Urinary bladder (tissue), 4 donors: ENCODE results near the gene KREMEN2. TPM values are rescaled to one million over a fixed set of nuclear protein-coding genes. Genes with fewer than 3 reads are reported as not detected.
"Not testable (repeated sequence)": the region's sequence is repeated elsewhere in the genome, so short reads cannot be mapped to it uniquely, and the experiment has no call there.

ENCODE experiments used
- DNase-seq: peaks from one replicate; pipeline ENCODE4 v3.0.0-alpha.2; 2015; ENCODE audit errors: extremely low spot score
- H3K27ac ChIP-seq: one replicate; pipeline ENCODE4 v1.5.1; 2013; ENCODE audit warnings: low read depth, mild to moderate bottlenecking, moderate library complexity
- H3K36me3 ChIP-seq: one replicate; pipeline ENCODE4 v1.6.1; 2013; ENCODE audit warnings: mild to moderate bottlenecking, moderate library complexity; ENCODE audit not compliant: insufficient read depth
- H3K4me1 ChIP-seq: one replicate; pipeline ENCODE4 v1.6.1; 2013; ENCODE audit warnings: mild to moderate bottlenecking, moderate library complexity; ENCODE audit not compliant: insufficient read depth
- H3K4me3 ChIP-seq: one replicate; pipeline ENCODE4 v1.5.1; 2013; ENCODE audit warnings: low read depth, low read length
- WGBS: extraction: QIAGEN DNeasy Blood & Tissue Kit; methylation state at CpG from one replicate; pipeline ENCODE4 v1.1.7; 2013; 5-methylcytosine and 5-hydroxymethylcytosine counted together
- polyA plus RNA-seq: library from polyadenylated mRNA; stranded (reverse); fragments of 200-250 nt; gene quantifications from one replicate; pipeline ENCODE4 v1.2.3, GENCODE V29; 2013
- total RNA-seq: library from RNA; depleted of rRNA; stranded (reverse); fragments of >200 nt; gene quantifications from one replicate; pipeline ENCODE4 v1.2.3, GENCODE V29; 2014
- donor health status: healthy with polysubstance abuse.
- donor health status: healthy.

KREMEN2 gene, protein sequence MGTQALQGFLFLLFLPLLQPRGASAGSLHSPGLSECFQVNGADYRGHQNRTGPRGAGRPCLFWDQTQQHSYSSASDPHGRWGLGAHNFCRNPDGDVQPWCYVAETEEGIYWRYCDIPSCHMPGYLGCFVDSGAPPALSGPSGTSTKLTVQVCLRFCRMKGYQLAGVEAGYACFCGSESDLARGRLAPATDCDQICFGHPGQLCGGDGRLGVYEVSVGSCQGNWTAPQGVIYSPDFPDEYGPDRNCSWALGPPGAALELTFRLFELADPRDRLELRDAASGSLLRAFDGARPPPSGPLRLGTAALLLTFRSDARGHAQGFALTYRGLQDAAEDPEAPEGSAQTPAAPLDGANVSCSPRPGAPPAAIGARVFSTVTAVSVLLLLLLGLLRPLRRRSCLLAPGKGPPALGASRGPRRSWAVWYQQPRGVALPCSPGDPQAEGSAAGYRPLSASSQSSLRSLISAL
- total RNA-seq (0.11 TPM), polyA plus RNA-seq (not detected)

DNA sequence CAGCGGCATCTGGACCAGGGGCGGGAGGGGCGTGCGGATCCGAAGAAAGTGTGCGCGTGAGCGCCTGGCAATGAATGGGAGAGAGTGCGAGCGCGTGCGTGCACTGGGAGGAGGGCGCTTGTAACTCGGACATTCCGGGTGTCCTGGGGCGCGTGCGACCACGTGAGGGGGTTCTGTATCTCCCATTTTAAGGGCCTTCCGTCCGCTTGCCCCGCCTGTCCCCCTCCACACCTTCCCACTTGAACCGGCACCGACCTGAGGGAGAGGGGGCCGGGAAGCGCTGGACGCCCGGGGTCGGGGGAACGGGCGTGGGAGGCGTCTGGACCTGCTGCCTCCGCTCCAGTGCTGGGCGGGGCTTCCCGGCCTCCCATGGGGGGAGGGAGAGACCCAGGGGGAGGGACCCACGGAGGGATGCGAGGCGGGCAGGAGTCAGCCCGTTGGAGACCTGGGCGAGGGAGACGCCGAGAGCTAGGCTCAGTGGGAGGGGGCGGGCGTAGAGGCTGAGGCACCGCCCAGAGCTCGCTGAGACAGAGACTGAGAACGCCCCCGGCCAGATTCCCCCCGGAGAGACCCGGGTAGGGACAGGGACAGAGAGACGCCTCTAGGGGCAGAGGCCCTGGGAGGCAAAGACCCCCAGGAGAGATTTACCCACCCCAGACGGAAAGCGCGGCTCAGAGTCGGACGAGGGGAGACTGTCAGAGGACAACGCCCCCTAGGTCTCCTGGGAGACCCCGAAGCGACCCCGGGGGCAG, at the start of gene KREMEN2:
TSS of gene KREMEN2 (plus strand) at position 553 of the 752 bp plus-strand sequence. CDS start 246 bp downstream, outside the sequence.
- Histone ChIP-seq H3K36me3 (no peaks in the 10 kb centered on the region), H3K4me1 (peaks cover 5% of the 10 kb centered on the region), H3K4me3 (peak within 1 kb of the TSS; percentile 29), H3K27ac (no peak within 1 kb of the TSS)
- WGBS, result under 1% methylated on average over 60 of the region's 60 CpGs
- no peak for DNase-seq

DNA sequence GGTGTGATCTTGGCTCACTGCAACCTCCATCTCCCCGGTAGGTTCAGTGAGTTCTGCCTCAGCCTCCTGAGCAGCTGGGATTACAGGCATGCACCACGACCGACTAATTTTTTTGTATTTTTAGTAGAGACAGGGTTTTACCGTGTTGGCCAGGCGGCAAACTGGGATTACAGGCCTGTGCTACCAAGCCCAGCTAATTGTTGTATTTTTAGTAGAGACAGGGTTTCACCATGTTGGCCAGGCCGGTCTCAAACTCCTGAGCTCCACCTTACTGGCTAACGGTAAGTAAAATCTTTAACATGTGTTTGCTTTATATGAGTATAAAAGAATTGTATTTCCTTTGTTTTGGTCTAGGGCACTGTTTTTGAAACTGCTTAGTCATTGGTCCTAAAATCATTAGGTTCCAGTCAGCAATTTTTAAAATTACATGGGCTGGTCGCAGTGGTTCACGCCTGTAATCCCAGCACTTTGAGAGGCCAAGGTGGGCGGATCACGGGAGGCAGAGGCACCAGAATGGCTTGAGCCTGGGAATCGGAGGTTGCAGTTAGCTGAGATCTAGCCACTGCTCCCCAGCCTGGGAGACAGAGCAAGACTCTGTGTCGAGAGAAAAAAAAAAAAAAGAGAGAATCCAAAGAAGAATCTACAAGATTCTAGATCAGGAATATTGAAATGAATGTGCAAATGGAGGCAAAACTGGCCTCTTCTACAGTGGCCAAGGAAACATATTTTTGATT, 48.7 kb upstream of the KREMEN2 start:
- no peak for DNase-seq
- WGBS, result 93% methylated on average over 13 of the region's 13 CpGs

DNA sequence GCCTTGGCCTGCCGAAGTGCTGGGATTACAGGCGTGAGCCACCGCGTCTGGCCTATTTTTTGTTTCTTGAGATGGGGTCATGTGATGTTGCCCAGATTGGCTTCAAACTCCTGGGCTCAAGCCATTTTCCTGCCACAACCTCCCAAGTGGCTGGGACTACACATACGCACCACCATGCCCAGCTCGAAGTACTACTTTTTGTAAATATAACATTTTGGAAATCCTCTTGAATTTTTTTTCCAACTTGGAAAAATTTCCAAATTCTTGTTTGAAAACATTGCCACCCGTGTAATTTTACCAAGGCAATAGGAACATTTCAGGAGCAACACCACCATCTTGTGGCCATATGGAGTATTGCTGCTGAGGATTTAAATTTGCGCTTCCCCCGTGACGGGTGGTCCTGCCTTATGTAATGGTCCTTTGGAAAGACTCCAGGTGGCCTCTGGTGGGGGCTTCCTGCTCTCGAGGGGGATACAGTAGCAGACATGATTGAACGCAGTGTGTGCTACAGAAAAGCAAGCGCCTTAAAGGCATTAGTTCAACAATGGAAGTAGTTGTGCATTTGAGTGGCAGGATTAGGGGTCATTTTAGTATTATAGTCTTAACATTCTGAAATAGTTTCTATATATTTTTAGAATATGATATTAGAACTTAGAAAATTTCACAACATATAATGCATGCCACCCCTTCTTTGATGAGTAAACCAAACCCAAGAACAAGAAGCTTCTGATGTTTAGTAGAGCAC, 44.4 kb upstream of the KREMEN2 start:
- DNase-seq, result no peak
- WGBS, result 8% methylated on average over 13 of the region's 13 CpGs
- no peak overlapping the region for H3K4me3 ChIP-seq
- no peaks in the 10 kb centered on the region for H3K4me1 ChIP-seq
- H3K36me3 ChIP-seq, result no peaks in the 10 kb centered on the region
- no peak overlapping the region for H3K27ac ChIP-seq

More for the DNA sequence above, 48.7 kb upstream of the KREMEN2 start:
- Histone ChIP-seq H3K4me1 (no peaks in the 10 kb centered on the region), H3K4me3 (no peak overlapping the region), H3K27ac (no peak overlapping the region), H3K36me3 (no peaks in the 10 kb centered on the region)

DNA sequence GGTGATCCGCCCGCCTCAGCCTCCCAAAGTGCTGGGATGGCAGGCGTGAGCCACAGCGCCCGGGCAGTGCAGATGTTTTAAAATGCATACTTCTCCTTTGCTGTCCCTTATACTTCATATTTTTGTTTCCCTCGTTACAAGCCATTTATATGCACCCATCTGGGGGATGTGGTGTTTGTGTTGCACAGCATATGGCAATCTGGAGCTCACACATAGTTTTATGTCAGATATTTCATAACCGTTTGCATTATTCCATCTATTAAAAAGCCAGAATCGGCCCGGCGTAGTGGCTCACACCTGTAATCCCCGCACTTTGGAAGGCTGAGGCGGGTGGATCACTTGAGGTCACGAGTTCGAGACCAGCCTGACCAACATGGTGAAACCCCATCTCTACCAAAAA, 40.6 kb upstream of the KREMEN2 start:
- Histone ChIP-seq H3K27ac (no peak overlapping the region), H3K4me1 (no peaks in the 10 kb centered on the region), H3K4me3 (no peak overlapping the region), H3K36me3 (no peaks in the 10 kb centered on the region)
- WGBS, result 93% methylated on average over 14 of the region's 14 CpGs
- no peak for DNase-seq

DNA sequence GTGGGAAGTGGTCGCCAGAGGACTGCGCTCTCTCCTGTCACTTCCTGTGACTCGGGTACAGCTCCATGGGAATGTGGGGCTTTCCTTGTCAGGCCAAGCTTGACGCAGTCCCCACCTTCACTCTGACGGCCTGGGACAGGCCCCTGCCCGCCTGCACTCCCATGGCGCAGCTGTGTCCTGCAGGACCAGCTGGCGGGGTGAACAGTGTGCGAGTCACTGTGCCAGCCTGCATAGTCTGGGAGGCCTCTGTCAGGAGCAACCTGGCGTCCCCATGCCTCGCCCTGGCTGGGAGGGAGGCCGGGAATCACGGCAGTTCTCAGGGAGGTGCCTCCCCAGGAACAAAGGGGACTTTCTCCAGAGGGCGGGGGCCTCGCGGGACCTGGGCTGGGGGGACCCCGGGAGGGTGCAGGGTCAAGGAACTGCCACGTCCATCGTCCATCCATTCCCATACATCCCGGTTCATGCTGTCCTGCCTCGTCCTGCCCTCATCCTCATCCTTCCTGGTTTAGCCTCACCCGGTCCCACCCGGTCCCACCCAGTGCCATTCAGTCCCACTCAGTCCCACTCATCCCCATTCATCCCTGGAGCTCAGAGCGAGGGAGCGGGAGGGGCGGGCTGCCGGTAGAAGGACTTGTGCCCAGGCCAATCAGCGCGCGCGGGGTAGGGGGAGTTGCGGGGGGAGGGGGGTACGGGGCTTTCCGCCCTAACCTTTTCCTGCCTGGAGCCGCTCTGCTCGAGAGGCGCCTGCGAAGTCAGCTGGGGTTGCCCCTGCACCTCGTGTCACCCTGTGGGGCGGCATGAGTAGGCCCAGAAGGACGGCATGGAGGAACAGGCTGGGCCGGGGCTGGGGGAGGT, 38.9 kb upstream of the KREMEN2 start:
- no peak for DNase-seq
- Histone ChIP-seq H3K27ac (no peak overlapping the region), H3K36me3 (no peaks in the 10 kb centered on the region), H3K4me3 (no peak overlapping the region), H3K4me1 (no peaks in the 10 kb centered on the region)
- WGBS, result 61% methylated on average over 42 of the region's 42 CpGs

DNA sequence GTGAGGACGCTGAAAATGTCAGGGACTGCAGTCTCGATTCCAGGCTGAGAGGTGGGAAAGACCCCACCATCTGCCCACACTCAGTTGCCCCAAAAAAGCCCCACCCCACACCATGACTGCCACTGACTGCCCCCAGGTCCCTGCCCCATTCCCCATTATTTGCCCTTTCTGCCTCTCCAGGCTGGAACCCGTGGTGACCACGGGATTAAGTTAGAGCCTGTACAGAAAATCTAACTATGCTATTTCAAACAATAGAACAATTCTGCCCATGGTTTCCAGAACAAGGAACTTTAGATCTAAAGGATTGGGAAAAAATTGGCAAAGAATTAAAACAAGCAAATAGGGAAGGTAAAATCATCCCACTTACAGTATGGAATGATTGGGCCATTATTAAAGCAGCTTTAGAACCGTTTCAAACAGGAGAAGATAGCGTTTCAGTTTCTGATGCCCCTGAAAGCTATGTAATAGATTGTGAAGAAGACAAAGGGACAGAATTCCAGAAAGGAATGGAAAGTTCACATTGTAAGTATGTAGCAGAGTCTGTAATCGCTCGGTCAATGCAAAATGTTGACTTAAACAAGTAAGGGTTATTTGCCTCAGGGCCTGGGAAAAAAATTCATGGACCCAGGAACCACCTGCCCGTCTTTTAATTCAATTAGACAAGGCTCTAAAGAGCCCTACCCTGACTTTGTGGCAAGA, 38.0 kb upstream of the KREMEN2 start:
- no peaks in the 10 kb centered on the region for H3K4me1 ChIP-seq
- no peak overlapping the region for H3K27ac ChIP-seq
- H3K4me3 ChIP-seq, result no peak overlapping the region
- WGBS, result 69% methylated on average over 9 of the region's 9 CpGs
- H3K36me3 ChIP-seq, result peaks cover 4% of the 10 kb centered on the region
- no peak for DNase-seq

DNA sequence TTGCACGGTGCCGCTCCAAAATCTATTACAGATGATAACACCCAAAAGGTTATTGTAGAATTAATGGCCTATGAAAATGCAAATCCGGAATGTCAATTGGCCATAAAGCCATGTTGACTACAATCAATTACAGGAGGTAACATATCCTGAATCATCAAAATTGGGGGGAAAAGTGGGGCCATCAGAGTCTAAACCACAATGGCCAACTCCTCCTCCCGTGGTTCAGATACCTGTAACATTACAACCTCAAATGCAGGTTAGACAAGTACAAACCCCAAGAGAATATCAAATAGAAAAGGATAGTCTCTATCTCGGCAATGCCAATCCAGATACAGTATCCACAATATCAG, 37.5 kb upstream of the KREMEN2 start:
- H3K36me3 ChIP-seq, result peaks cover 4% of the 10 kb centered on the region
- no peak overlapping the region for H3K27ac ChIP-seq
- 82% methylated on average over 5 of the region's 5 CpGs for WGBS
- H3K4me3 ChIP-seq, result no peak overlapping the region
- H3K4me1 ChIP-seq, result no peaks in the 10 kb centered on the region
- no peak for DNase-seq

DNA sequence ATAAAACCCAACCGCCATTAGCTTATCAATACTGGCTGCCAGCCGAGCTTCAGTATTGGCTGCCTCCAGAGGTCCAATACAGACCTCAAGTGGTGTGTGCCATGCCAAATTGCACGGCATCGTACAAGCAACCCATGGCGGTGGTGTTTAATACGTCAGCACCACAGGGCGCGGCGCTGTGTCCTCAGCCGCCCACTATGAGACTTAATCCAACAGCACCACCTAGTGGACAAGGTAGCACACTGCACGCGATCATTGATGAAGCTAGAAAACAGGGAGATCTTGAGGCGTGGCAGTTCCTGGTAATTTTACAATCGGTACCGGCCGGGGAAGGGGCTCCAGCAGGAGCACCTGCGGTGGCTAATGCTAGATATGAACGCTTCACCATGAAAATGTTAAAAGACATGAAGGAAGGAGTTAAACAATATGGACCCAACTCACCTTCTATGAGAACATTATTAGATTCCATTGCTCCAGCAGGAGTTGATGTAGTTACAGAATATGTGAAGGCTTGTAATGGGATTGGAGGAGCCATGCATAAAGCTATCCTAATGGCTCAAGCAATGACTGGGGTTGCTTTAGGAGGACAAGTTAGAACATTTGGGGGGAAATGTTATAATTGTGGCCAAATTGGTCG, 36.9 kb upstream of the KREMEN2 start:
- H3K36me3 ChIP-seq, result peaks cover 4% of the 10 kb centered on the region
- no peak overlapping the region for H3K27ac ChIP-seq
- peak; percentile 83 for DNase-seq
- H3K4me1 ChIP-seq, result no peaks in the 10 kb centered on the region
- no peak overlapping the region for H3K4me3 ChIP-seq
- WGBS, result 7% methylated on average over 19 of the region's 19 CpGs

DNA sequence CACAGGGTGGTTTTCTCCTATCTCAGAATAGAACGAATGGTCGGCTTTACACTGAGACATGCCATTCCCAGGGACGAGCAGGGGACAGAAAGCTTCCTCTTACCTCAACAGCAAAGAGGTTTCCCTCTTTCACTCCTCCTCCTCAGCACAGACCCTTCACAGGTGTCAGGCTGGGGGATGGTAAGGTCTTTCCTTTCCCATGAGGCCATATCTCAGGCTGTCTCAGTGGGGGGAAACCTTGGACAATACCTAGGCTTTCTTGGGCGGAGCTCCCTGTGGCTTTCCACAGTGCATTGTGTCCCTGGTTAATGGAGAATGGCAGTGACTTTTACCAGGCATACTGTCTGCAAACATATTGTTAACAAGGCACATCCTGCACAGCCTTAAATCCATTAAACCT, 35.9 kb upstream of the KREMEN2 start:
- H3K4me1 ChIP-seq, H3K36me3 ChIP-seq: not testable (repeated sequence)
- WGBS, result 87% methylated on average over 4 of the region's 4 CpGs

DNA sequence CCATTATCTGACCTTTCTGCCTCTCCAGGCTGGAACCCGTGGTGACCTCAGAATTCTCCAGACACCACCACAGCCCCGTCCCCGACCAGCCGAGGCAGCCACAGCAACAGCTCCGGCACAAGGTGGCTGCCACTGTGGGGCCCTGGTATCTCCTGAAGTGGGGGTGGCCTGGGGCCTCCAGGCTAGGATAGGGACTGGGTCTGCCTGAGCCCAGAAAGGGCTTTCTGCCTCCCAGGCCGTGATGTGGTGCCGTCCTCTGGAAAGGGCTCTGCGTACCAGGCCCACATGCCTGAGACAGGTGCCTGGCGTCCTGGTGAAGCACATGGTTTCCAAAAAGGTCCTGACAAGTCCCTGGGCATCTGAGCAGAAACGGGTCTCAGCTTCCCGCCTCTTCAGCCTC, 35.3 kb upstream of the KREMEN2 start:
- Histone ChIP-seq H3K4me1 (no peaks in the 10 kb centered on the region), H3K36me3 (peaks cover 4% of the 10 kb centered on the region), H3K27ac (no peak overlapping the region), H3K4me3 (no peak overlapping the region)
- WGBS, result 91% methylated on average over 11 of the region's 11 CpGs
- no peak for DNase-seq

More for the DNA sequence above, 35.9 kb upstream of the KREMEN2 start:
- not testable (repeated sequence) for H3K4me3 ChIP-seq, DNase-seq, H3K27ac ChIP-seq

DNA sequence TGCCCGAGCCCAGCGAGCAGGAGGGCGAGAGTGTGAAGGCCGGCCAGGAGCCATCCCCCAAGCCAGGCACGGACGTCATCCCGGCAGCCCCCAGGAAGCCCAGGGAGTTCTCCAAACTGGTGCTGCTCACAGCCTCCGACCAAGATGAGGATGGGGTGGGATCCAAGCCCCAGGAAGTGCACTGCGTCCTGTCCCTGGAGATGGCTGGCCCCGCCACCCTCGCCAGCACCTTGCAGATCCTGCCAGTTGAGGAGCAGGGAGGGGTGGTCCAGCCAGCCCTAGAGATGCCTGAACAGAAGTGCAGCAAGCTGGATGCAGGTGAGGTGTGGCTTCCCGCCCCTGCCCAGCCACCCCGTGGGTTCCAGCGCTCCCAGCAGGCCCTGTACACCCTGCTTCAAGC, 34.4 kb upstream of the KREMEN2 start:
- Histone ChIP-seq H3K36me3 (peaks cover 7% of the 10 kb centered on the region), H3K4me1 (no peaks in the 10 kb centered on the region), H3K4me3 (no peak overlapping the region), H3K27ac (no peak overlapping the region)
- no peak for DNase-seq
- WGBS, result 93% methylated on average over 14 of the region's 14 CpGs

DNA sequence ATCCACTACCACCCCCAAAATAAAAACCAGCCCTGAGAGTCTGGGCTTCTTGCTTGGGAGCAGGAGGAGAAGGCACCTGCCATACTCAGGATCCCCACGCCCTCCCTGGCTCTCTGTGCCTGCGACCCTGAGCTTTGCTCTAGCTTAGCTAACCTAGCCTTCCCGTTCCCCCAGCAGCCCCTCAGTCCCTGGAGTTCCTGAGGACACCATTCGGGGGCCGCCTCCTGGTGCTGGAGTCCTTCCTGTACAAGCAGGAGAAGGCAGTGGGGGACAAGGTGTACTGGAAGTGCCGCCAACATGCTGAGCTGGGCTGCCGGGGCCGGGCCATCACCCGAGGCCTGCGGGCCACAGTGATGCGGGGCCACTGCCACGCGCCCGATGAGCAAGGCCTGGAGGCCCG, 33.8 kb upstream of the KREMEN2 start:
- Histone ChIP-seq H3K36me3 (peaks cover 8% of the 10 kb centered on the region), H3K4me1 (no peaks in the 10 kb centered on the region), H3K4me3 (no peak overlapping the region), H3K27ac (no peak overlapping the region)
- 95% methylated on average over 15 of the region's 15 CpGs for WGBS
- no peak for DNase-seq
